NCI-H2196 (cell line): ENCODE measurements around the gene TCHHL1.

Experiments
- DNase-seq: peaks from one replicate; lab custom pipeline; 2025; ENCODE audit not compliant: unreplicated experiment; lab: John Stamatoyannopoulos, UW

Gene TCHHL1

GRCh38 chr1:152089014-152089674 is at the start of gene TCHHL1:
TCHHL1 (minus strand) TSS chr1:152089064; CDS start chr1:152088143, 921 bp downstream.
- no peak for DNase-seq

GRCh38 chr1:152137215-152137614 is 48.4 kb upstream of the TCHHL1 start:
- DNase-seq: no peak

GRCh38 chr1:152130186-152130585 is 41.3 kb upstream of the TCHHL1 start:
- DNase-seq: no peak

GRCh38 chr1:152127673-152128072 is 38.8 kb upstream of the TCHHL1 start:
- no peak for DNase-seq

- no peak for DNase-seq
Measured at GRCh38 chr1:152125834-152126443, 37.1 kb upstream of the TCHHL1 start.

GRCh38 chr1:152118915-152119314 is 30.1 kb upstream of the TCHHL1 start:
- no peak for DNase-seq

GRCh38 chr1:152115344-152115743 is 26.5 kb upstream of the TCHHL1 start, which contains the start of gene TCHH:
TCHH (minus strand) TSS chr1:152115444; CDS start chr1:152114080, 1,364 bp downstream.
- DNase-seq: no peak

- no peak for DNase-seq
Measured at GRCh38 chr1:152112885-152113432, 24.1 kb upstream of the TCHHL1 start.

- DNase-seq: no peak
Measured at GRCh38 chr1:152112101-152112884, 23.4 kb upstream of the TCHHL1 start.

GRCh38 chr1:152111515-152111968 is 22.7 kb upstream of the TCHHL1 start:
- DNase-seq: peak; percentile 12

GRCh38 chr1:152110860-152111514 is 22.1 kb upstream of the TCHHL1 start:
- no peak for DNase-seq

- no peak for DNase-seq
Measured at GRCh38 chr1:152110365-152110859, 21.5 kb upstream of the TCHHL1 start.

GRCh38 chr1:152109998-152110294 is 21.1 kb upstream of the TCHHL1 start:
- no peak for DNase-seq

- DNase-seq: no peak
Measured at GRCh38 chr1:152109231-152109997, 20.6 kb upstream of the TCHHL1 start.

- DNase-seq: no peak
Measured at GRCh38 chr1:152108882-152109222, 20.0 kb upstream of the TCHHL1 start.

- no peak for DNase-seq
Measured at GRCh38 chr1:152107984-152108881, 19.4 kb upstream of the TCHHL1 start.

- no peak for DNase-seq
Measured at GRCh38 chr1:152107031-152107983, 18.4 kb upstream of the TCHHL1 start.

GRCh38 chr1:152104854-152105253 is 16.0 kb upstream of the TCHHL1 start:
- DNase-seq: no peak
